Fibroblast of skin of right biceps (primary cell): ENCODE results near the gene CDK5R2.

Source experiments
- DNase-seq: peaks from one replicate; pipeline ENCODE4 v3.0.0-alpha.2; 2013

The CDK5R2 gene

DNA sequence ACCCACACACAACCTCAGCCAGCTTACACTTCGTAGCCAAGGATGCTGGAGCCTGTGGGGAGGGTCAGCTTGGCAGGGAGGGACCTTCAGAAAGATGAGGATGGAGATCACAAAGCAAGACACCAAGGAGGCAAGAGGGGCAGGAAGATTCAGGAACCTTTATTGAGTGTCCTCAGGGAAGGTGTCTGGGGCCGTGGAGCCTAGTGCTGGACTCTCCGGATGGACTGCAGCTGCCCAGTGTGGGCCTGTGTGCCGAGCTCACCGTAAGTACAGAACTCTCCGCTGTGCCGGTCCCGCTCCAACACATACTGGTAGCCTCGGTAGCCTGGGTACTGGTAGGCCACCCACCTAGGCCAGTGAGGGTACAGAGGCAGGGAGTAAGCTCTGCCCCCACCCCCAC, 30.6 kb downstream of the CDK5R2 start:
- DNase-seq, result no peak

DNA sequence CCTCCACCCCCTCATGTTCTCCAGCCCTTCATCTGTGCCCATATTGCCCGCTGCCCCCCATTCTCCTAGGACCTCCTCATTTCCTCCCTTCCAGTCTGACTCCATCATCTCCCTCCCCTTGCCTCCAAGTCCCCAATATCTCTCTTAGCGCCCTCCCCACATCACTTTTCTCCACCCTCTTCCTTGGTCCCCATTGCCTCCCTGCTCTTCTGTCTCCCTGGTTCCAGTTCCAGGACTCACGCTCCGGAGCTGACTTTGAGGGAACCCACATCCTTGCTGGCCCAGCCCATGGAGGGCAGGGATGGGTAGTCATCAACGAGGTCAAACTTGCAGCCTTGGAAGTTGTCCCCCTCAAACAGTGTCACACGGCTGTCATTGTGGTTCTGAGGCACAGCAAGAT, 31.1 kb downstream of the CDK5R2 start:
- DNase-seq, result no peak

DNA sequence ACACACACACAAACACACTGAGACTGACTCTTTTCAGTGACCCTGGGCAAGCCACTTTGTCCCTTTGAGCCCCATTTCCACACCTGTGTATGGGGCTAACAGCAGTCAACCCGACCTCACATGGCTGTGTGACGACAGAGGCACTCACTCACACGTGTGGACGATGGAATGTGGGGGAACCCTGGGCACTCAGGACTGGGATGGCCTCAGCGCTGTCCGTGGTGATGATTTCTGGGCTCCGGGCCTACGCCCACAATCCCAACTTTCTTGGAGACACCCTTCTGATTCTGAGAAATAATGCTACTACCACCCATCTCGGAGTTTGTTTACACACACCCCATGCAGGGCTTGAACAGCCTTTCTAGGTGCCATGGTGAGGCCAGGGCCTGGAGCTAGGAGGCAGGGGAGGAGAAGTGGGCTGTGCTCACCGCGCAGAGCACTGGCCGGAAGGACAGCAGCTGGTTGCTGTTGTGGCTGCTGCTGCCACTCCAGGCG, 32.3 kb downstream of the CDK5R2 start:
- peak; percentile 24 for DNase-seq

DNA sequence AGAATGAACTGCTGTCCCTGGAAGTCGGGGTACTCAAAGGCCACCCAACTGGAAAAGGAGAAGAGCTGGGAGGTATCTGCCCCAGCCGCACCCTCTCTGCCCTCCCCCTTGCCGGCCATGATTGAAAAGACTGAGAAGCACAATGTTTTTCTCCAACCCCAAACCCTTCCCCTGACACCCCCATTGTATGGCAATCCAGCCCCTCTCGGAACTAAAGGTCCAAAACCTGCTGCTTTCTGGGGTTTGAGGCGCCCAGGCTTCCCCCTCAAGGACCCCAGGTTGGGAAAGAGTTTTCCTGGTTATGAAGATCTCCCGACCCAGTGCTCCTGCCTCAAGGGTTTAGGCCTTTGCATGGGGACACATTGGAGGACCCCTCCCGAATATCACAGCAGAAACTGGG, 32.7 kb downstream of the CDK5R2 start:
- DNase-seq, result no peak

DNA sequence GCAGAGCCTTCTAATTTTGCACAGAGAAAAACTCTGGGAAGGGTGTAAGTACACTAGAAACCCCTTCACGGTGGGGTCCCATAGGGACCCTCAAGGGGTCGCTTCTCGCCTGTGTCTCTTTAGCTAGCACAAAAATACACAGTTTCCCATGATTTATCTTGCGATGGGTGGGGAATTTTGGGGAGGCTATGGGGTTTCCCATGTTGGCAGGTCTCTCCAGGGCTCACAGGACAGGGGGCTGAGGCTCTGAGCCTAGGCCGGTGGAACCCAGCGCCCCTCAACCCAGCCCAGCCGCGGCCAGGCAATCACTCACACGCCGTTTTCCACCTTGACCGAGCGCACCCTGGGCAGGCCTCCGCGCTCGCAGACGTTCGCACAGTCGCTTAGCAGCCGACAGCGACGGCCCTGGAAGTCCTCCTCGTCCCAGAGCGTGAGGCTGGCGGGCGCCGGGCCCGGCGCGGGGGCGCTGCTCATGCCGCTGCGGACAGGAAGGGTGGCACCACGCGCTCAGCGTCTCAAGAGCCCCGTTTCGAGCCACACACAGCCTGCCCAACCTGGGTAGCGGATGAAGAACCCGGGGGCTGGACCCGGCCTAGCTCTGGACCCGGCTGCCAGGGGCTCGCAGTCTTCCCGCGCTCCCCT, 33.4 kb downstream of the CDK5R2 start:
- DNase-seq, result no peak

DNA sequence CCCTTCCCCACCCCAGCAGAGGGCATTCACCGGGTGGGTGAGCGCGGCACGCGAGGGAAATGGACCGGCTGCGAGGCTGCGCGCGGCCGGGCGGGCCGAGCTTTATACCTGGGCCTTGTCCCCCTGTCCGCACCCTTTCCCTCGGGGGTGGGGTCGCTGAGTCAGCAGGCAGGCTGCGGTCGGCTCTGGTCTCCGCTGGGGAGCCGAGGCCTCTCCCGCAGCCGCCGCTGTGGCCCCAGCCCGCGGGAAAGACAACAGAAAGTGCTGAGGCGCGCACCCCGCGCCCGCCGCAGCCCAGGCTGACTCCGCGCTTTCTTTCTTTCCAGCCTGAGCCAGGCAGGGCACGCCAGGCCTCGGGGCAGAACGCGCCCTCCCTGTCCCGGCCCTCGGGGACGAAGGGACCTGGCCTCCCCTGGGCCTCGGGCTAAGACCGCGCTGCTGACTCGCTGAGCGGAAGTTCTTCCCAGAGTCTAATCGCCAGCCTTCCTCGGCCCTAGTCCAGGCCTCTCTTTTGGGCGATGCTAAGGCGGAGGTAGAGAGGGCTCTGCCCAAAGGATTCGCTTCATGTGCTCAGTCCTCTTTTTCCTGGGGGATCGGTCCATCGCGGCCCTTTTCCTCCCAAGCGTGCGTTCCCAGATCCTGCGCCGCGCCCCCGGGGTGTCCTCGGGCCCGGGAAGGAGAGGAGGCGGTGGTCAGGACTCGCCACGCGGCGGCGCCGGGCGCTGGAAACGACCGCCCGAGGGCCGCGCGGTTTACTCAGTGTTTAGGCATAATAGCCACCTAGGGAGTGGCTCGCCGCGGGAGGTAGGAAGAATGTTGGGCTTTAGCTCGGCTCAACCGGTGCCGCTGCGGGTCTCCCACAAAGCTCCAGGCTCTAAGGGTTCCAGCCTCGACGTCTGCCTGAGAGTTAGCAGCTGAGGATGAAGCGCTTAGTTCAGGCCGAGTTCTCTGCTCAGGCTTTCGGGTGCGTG, 34.2 kb downstream of the CDK5R2 start, which contains the start of gene CRYBA2:
TSS of gene CRYBA2 (minus strand) at position 78 of the 971 bp plus-strand sequence. CDS start 246 bp downstream, outside the sequence.
- peak; percentile 16 for DNase-seq

DNA sequence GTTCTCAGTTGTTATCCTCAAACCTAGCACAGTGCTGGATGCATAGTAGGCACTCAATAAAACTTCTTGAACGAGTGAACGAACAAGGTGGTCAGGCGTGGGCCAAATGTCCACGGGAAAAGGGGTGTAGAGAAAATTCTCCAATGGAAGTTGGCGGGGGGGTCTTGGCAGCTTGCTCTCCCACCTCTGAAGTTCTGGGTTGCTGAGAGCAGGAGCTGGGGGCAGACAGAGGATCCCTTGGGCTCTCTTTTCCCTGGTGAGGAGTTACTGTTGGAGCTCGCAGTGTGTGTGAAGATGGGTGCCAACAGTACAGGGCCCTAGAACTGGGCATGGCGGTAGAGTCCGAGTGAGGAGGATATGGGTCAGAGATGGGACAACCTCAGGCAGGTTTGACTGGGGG, 36.1 kb downstream of the CDK5R2 start:
- no peak for DNase-seq

DNA sequence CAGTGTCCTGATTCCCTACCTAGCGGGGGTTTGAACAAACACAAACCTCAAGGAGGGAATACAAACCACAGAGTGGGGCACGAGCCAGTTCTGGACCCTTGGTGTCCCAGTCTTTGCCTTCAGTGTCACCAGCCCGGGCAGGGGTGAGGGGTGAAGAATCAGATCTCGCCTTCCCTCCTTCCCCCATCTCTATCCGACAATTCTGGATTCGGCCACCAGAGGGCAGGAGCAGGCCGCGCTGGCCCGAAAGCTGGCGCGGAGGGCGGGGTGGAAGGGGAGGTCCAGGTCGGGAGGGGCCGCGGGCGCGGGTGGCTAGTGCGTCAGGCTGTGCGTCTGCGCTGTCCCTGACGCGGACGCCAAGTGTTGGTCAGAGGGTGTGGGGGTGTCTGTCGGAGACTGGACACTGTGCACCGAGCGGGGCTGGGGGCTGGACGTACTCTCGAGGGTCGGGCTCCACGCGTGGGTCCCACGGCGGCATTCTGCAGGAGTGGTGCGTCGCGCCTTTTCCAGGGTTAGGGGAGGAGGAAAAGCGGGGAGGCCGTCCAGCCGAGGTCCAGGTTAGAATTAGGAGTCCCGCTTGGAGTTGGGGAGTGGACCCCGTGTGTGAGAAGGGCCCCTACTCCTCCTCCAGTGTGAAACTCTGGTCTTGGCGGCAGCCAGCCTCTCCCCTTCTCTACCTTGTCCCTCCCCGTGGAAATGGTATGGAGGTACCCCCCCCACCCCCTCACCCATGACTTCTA, 36.7 kb downstream of the CDK5R2 start:
- DNase-seq, result peak; percentile 70

DNA sequence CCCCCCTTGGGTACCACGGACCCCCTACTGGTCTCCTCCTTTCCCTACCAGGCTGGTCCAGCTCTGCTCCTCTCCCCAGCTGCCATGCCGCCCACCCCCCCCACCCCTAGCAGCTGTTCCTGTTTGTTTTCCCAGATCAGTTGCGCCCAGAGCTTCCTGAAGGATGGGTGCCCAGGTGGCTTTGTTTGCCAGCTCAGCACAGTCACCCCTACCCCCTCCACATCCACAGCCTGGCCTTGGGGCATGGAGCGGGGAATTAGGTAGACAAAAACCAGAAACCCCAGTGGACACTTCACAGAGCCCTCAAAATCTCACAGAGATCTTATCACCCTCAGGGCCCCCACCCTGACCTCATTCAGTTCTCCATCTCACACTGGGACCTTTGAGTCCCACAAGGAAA, 37.5 kb downstream of the CDK5R2 start:
- no peak for DNase-seq

DNA sequence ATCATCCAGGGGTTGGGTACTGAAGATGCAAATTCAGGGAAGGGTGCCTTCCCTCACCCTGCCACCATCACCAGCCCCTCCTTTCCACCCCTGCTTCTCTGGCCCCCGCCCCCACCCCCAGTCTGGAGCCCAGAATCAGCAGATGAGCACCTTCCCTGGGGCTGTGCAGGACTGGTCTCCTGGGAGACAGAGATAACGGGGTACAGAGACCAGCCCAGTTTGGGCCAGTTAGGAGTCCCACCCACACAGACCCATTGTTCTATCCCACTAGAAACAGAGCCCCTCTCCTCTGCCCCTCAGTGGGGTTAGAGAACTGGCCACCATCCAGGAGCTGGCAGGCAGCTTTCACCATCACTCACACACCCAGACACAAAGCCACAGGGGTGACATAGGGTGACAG, 38.3 kb downstream of the CDK5R2 start:
- DNase-seq, result no peak

DNA sequence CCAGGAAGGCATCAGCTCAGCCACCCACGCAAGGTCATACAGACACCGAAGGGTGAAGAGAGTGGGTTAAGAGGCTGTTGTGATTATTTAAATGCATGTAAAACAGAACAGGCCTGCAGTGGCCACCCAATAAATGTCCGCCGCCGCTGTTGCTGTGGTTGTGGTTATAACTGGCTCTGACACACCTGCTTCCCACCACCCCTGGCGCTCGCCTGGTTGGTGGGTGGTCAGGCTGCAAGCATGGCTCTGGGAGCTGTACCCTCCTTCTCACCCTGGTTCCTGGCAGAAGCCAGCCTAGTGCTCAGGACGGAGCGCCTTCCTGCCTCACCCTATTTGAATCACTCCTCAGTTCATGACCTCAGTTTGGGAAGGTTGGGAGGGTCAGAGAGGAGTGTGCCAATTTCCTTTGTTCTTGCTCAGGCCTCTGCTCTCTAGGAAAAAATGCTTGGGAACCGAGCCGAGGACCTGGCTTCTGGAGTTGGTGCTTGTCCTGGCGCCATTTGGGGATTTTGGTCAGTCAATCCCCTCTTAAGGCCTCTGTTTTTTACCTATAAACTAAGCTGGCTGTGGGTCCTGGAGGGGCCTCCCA, 39.0 kb downstream of the CDK5R2 start:
- no peak for DNase-seq

DNA sequence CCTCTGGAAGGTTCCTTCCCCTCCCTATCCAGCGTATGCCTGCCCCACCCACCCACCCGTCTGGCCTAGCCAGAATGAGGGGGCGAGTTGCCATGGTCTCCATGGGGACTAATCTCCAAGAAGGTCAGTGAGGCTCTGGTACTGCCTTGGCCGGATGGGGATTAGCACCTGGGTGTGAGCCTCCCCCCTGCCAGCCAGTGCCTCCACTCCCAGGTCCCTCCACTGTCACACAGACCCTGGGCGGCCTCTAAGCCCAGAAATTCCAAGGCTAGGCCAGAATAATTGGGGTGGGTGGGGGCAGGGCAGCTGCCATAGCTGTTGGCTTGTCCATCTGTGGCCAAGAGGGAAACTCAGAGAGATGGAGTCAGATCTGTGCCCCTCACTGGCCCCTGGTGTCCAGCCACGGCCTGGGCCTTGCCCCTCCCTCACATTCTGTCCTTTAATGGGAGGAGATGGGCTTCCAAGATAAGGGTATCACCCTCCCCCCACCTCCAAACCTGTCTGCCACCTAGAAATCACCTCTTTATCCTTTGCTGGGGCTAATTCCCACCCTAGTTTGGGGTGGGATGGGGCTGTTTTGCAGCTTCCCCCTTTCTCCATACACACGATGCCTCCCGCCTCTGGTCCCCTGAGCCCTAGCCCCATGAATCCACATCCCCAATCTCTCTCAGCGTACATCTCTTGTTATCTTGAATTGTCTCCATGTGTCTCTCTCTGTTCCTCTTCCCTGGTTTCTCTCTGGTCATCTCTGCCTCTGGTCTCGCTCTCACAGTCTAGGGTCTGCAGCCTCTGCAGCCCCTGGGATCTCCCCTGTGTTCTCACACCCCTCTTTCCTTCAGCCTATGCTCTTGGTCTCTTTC, 39.8 kb downstream of the CDK5R2 start:
- DNase-seq, result no peak

DNA sequence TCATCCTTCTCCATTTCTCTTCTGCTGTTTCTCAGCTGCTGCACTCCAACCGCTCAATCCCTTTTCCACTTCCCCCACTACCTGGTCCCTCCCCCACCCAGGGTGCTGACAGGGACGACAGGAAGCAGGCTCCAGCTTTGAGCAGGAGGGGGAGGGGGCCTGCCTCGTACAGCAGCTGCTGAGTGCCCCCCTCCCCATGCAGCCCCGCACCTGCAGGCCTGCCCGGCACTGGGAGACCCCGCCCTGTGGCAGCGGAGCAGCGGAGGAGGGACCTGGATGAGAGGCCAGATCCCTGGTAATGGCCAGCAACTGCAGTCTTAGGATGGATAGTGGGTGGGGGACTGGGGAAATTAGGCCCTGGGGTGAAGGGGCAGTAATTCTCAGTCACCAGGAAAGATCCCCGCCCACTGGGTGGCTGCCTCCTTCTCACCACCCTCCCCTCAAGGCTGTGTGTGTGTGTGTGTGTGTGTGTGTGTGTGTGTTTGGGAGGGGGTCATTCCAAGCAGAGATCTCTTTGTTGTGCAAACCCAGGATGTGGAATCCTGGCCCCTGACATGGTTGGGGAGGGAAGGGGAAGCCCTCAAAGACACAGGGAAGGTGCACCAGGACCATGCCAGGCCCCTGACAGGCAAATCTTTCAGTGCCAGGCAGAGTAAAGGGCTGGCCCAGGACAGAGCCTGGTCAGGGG, 40.6 kb downstream of the CDK5R2 start:
- DNase-seq, result no peak

DNA sequence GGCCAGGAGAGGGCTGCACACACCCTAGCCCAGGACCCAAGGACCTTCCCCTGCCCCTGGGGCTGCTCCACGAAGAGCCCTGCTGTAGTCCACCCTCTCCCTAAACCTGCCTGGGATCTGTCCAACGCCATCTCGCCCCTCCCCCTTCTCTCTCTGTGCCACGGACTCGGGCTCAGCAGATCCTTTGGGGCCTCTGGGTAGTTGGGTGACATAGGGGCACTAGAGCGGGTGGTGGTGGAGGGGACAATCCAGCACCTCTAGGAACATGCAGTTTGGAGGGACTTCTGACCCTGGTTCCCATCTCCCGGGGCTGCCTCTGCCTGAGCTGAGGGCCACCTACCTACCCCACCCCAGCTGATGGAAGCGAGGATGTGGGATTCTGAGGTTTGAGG, 41.1 kb downstream of the CDK5R2 start:
- DNase-seq, result no peak

DNA sequence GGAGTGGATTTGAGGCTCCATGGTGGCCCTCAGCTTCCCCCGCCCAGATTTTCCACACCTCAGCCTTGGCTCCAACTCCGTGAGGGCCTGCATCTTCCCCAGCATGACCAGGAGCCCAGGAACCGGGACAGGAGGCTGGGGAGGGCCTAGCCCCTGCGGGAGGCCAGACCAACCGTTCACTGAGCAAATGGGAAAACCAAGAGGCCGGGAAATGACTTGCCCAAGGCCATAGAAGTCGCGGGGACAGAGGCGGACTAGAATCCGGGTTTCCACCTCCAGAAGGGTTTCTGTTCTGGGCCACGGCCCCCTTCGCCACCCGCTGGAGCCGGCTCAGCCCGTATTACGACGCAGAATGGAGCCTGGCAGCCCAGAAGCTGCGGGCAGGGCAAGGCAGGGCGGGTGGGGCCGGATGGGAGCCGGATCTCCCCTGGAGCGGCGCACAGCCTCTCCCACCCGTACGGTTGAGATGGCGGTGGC, 41.7 kb downstream of the CDK5R2 start:
- DNase-seq, result no peak

DNA sequence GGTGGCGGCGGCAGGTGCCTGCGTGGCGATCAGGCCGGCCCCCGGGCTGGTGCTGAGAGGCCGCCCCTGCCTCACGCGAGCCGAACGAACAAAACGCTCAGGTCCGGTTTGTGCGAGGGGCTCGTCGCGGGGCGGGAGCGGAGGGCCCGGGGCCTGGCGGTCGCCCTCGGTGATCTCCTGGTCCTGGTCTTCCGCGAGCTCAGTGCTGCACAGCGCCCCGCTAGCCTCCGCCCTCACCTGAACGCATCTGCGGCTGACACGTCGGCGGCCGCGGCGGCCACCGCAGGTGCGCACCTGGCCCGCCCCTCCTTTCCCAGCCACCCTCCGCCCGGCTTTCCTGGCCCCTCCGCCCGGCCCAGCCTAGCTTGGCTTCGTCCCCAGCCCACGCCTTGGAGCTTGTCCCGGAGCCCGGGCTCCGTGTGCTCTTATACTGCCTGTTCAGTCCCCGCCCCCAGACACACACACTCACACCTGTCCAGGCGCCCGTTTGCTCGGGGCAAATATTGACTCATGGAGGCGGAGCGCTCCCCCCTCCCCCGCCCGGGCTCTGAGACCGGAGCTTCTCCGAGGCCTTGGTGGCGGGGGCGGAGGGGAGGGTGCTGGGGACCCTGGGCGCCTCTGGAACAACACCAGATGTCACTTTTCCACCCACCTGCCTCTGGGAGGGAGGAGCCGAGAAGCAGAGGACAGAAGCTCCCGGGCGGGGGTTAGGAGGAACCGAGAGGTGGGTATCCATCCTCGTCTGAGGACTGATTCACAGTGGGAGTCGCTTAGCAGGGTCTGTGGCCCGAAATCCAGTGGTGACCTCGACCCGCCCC, 42.3 kb downstream of the CDK5R2 start:
- DNase-seq, result no peak

DNA sequence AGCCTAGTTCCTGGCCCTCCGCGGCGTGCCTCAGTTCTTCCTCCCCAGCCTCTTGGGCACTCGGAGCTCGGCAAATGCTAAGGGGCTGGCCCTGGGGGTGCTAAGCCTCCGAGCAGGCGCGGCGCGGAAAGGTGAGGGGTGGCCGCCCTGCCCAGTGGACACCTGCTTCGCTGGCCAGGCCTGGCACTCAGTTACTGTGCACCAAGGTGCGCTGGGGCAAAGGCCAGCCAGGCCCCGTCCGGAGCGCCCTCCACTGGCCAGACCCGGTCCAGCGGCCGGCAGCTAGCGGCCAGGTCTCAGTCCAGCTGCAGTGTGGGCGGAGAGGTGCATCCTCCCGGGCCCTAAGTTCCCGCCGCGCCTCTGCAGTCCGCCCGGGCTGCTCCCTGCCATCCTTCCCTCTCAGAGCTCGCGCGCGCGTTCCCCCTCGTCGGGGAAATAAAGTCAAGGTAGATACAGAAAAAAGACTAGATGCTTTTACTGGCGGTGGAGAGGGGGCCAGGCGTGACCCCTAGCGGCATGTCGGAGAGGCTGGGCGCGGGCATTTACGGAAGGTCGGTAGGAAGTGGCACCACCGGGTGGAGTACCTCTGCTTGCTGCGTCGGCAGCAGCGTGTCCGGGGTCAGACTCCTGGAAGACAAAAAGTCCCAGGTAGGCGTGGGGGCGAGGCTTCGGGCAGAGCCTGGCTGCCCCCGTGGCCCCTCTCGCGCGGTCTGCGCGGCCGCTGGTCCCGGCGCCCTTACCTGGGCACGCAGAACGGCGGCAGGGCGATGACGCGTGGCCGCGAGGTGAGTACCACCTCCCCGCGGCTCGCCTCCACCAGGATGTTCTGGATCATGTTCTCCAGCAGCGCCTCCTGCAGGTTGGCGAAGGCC, 43.2 kb downstream of the CDK5R2 start:
- DNase-seq, result peak; percentile 16

DNA sequence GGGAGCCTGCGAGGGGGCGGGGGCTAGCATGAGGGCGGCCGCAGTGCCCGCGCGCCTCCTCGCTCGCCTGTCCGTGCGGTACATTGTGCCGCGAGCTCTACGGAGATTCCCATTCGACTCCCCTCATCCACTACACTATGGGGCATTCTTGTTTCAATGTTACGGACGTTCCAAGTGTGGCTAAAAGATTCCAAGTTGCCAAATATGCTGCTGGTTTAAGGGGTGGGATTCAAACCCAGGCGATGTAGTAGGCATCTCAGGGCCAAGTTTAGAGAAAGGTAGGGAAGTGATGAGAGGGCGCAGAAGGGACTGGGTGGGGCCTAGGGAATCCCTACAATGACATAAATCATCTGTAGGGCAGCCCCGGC, 43.8 kb downstream of the CDK5R2 start:
- no peak for DNase-seq

DNA sequence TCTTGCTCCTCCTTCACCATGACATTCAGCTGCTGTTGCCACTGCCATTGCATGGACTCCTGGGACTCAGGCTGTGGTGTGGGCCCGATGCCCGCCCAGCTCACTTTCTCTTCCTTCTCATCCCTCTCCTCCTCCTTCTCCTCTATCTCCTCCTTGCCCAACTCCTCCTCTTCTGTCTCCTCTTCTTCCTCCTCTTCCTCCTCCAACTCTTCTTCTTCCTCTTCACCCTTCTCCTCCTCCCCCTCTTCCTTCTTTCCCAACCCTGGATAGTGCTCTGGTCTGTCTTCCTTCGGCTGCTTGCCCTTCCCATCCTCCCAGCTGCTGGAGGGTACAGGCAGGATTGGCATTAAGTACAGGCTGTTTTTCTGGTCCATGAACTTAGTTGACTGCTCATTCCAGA, 44.5 kb downstream of the CDK5R2 start:
- no peak for DNase-seq
